ENCODE results near the gene HDAC9.
"Not testable (repeated sequence)": the region's sequence is repeated elsewhere in the genome, so short reads cannot be mapped to it uniquely, and the experiment has no call there.

Gene HDAC9

DNA sequence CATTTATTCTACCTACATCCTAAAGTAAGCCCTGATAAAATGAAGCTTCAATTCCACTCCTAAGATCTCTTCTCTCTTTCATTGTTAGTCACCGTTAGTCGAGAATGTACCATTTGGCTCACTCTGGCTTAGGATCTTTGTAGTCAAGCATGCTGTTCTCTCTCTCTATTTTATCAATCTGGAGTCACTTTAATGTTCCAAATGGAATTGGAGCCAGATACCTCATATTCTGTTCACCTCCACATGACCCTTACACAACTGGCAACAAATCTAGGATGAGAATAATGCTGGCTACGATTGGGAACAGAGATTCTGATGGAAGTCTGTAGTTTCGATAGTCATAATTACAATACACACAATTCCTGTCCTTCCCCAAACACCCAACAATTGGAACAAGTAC, 408.1 kb downstream of the HDAC9 start:
- DNase-seq = no peak

- no peak for DNase-seq
Observed at GRCh38 chr7:18905316-18905943, 409.9 kb downstream of the HDAC9 start.

DNA sequence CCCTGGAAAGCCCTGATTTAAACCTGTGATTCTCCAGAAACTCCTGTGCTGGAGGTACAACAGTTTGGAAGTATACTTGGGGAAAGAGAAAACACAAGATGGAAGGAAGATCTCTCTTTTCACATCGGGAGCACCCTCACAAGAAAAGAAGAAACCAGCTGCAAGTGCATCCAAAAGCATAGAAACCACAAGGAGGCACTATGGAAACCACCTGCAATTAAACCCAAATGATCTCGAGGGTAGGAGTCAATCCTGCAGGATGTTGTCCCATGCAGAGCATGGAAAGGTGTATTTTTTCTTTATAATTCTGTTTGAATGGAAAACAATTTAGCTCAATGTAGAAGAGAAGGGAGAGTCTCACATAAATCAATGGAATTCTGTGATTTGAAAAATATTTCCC, 411.4 kb downstream of the HDAC9 start:
- DNase-seq = no peak

- no peak for DNase-seq
Observed at GRCh38 chr7:18913106-18913505, 417.6 kb downstream of the HDAC9 start.

DNA sequence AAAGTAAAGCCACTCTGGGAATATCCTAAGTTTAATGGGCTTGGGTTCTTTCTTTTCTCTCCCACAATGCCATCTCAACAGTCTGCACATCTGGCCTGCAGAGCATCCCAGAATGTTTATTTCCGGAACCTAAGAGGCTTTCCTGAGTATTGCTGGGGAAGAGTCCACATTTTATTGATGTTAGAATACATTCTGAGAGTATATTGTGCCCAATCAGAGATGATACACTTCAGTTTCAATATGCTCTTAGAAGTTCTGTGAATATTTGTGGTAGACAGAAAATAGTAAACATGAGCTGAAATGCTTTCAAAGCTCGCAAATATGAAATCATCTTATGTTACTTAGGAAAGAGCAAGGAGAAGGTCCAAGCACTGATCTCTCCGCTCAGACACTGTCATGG, 421.3 kb downstream of the HDAC9 start:
- DNase-seq = no peak

- no peak for DNase-seq
Observed at GRCh38 chr7:18927134-18927533, 431.6 kb downstream of the HDAC9 start.

DNA sequence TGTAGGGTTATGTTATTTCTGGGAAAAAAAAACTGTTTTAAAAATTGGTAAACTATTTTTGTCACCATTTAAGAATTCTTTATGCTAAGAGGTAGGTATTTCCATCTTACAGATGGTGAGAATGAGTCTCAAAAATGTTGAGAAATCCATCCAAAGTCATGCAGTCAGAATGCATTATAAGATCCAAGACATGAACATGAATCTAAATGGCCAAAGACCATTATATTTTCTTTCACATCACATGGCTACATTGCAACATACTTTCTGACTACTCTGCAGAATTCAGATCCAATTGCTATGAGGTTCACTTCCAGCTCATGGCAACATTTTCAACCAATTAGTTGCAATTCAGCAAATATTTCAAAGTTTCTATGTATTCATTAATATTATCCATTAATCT, 440.7 kb downstream of the HDAC9 start:
- DNase-seq = no peak

GRCh38 chr7:18939771-18940592, 444.4 kb downstream of the HDAC9 start:
- no peak for DNase-seq

GRCh38 chr7:18940593-18941134, 445.1 kb downstream of the HDAC9 start:
- DNase-seq = no peak

- no peak for DNase-seq
Observed at GRCh38 chr7:18941207-18941606, 445.7 kb downstream of the HDAC9 start.

DNA sequence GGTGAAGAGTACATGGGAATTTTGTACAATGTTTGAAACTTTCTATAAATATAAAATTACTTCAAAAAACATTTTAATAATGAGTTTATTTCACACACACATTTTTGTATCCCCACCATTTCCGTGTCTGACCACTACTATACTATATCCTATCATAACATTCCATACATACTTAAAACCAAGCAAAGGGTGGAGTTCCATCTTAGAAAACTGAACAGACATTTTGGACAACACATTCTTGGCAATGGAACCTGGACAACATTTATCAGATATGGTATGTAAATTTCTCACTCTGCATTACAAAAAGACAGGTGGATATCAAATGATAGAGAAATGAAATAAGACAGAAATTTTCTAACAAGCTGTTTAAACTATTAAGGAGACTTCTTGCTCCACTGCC, 453.0 kb downstream of the HDAC9 start:
- DNase-seq = no peak

GRCh38 chr7:18952846-18953245, 457.3 kb downstream of the HDAC9 start:
- no peak for DNase-seq

- DNase-seq = no peak
Observed at GRCh38 chr7:18958627-18959026, 463.1 kb downstream of the HDAC9 start.

GRCh38 chr7:18960725-18961124, 465.2 kb downstream of the HDAC9 start:
- no peak for DNase-seq

- DNase-seq = no peak
Observed at GRCh38 chr7:18962031-18962430, 466.5 kb downstream of the HDAC9 start.

DNA sequence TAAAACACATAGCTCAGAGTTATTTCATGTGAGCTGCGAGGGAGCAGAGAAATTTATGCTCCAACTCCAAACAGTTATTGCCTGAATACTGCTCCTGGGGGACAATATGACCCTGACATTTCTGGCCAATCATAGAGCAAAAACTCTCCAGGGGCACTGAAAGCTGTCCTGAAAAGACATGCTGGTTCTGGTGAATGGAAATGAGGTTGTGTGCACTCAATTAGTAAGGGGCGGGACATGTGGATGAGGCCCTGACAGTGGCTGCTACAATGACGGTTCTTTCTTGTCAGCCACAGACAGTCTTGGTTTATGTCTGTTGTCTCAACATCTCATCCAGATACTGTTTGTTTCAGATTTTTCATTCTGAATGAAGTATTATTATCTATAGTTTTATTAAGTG, 470.1 kb downstream of the HDAC9 start:
- DNase-seq = no peak

GRCh38 chr7:18967755-18968154, 472.2 kb downstream of the HDAC9 start:
- DNase-seq = not testable (repeated sequence)

GRCh38 chr7:18971839-18972238, 476.3 kb downstream of the HDAC9 start:
- DNase-seq = no peak

GRCh38 chr7:18974803-18975202, 479.3 kb downstream of the HDAC9 start:
- DNase-seq = no peak

DNA sequence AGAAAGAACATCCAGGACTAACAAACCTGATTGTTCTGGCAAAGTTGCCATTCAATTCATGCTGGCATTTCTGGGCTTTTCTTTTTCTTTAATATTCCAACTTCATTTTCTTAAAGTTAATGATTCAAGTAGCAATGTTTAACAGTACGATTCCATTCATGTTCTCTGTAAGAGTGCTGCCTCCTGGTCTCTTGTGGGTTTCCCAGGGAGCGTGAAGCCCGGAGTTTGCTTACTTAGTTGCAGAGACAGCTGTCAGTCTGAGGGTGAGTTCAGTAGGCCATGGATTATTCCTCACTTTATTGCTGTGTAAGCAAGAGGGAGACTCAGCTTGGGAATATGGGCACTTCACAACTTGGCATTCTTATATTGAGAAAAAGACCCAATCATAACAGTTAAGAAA, 479.7 kb downstream of the HDAC9 start:
- DNase-seq = no peak

- DNase-seq = no peak
Observed at GRCh38 chr7:18975689-18976280, 480.2 kb downstream of the HDAC9 start.

DNA sequence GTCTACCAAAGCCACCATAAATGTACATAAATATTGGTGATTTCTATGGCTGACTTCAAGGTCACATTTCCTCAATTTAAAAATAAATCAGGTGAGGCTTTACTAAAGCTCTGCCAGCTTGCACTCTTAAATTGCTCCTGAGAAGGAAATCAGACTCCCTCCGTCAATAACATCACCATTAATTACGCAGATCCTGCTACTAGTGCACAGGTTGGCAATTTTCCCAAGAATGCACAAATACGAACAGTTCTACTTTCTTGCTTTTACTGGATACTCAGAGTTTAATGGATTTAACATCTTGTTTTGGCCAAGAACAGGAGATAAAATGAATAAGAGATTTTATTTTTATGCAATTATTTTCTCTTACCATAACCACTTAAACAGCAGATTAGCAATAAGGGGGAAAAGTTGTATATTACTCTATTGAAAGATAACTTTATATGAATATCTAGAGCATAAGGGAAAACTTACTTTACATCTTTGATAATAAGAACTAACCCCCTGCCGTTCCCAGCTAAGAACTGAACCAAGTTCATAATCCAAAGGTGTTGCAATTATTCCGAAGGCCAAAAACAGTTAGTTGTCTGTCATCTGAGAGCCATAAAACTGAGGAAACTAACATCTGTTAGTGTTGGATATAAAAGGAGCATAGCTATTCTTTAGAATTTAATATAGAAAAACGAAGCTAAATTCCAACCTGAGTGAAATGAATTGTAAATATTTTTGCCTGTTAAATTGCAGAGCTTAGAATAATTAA, 481.3 kb downstream of the HDAC9 start:
- no peak for DNase-seq

DNA sequence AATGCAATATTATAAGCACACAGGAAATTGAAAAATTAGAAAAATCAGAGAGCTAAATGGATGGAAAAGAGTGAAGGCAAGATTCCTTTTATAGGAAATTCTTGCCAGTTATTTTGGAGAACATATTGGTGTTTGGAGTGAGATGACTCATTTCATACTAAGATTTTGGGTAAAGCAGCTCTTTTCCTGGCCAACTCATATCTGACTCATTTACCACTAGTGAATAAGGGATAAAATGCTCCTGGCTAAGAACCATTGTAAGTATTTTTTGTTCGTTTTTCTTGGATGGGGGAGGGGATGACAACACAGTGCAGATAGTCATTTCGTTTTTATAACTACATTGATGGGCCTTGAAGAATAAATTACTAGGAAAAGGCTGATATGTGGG, 482.6 kb downstream of the HDAC9 start:
- no peak for DNase-seq

All from CD4-positive, alpha-beta T cell treated with Interleukin-4 for 4 hours (primary cell).